A172 (cell line): ENCODE results near the gene OR52B2. TPM values are rescaled to one million over a fixed set of nuclear protein-coding genes. Genes with fewer than 3 reads are reported as not detected.
"Not testable (repeated sequence)": the region's sequence is repeated elsewhere in the genome, so short reads cannot be mapped to it uniquely, and the experiment has no call there.

Source experiments
- DNase-seq: peaks from one replicate; pipeline ENCODE4 v3.0.0-alpha.2; 2015; ENCODE audit warnings: low spot score
- total RNA-seq: library from RNA; depleted of rRNA; stranded (reverse); fragments of >200 nt; shearing (Covaris generic); gene quantifications from 2 replicates; pipeline ENCODE4 v1.2.3, GENCODE V29; 2014; rRNA removed

Gene OR52B2
- total RNA-seq, 1 experiment from 2014 or later: not detected

GRCh38 chr11:6152126-6152525, 18.0 kb downstream of the OR52B2 start:
- DNase-seq: no peak

DNA sequence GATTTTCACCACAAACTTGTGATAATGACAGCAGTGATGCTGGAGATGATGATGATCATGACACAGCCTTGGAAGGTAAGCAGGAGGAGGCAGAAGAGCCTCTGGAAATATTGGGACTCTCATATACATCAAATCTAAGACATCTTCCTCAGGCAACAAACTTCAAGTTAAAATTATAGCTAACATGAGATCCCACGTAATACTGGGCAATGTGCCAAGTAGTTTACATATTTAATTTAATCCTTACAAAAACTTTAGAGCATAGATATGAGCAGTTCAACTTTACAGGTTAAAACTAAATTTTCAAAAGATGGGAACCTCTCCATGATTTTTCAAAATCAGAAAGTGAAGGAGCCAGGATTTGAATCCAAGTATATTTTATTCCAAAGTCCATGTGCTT, 19.0 kb downstream of the OR52B2 start:
- no peak for DNase-seq

DNA sequence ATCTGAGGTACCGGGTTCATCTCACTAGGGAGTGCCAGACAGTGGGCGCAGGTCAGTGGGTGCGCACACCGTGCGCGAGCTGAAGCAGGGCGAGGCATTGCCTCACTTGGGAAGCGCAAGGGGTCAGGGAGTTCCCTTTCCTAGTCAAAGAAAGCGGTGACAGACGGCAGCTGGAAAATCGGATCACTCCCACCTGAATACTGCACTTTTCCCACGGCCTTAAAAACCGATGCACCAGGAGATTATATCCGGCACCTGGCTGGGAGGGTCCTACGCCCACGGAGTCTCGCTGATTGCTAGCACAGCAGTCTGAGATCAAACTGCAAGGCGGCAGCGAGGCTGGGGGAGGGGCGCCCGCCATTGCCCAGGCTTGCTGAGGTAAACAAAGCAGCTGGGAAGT, 26.4 kb downstream of the OR52B2 start:
- not testable (repeated sequence) for DNase-seq

DNA sequence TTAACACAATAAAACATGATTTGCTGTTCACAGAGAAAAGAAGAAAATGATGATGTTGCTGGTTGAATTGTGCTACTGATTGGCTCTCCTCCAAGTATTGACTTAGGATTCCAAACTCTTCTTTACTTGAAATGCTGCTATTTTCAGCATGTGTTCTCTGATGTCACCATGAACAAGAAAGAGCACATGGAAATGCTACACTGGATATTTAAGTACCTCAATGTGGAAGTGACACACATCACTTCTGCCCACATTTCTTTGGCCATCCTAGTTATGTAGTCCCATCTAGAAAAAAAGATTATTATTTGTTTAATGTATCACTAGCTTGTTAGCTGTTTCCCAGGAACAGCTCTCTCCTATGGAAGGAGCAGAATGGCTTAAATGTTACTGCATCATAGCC, 27.2 kb downstream of the OR52B2 start:
- DNase-seq: no peak

DNA sequence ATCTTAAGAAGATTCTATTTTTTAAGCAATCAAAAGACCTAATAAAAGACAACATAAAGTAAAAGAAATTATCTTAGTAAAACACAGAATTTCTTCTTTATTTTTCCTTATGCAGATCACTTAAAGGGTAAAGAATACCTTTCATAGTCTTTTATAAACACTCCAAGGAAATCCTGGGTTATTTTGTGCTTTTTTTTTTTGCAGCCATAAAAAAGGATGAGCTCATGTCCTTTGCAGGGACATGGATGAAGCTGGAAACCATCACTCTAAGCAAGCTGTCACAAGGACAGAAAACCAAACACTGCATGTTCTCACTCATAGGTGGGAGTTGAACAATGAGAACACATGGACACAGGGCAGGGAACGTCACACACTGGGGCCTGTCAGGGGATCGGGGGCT, 34.2 kb downstream of the OR52B2 start:
- not testable (repeated sequence) for DNase-seq

- DNase-seq: no peak
These were observed 37.7 kb downstream of the OR52B2 start for GRCh38 chr11:6132431-6132830.

DNA sequence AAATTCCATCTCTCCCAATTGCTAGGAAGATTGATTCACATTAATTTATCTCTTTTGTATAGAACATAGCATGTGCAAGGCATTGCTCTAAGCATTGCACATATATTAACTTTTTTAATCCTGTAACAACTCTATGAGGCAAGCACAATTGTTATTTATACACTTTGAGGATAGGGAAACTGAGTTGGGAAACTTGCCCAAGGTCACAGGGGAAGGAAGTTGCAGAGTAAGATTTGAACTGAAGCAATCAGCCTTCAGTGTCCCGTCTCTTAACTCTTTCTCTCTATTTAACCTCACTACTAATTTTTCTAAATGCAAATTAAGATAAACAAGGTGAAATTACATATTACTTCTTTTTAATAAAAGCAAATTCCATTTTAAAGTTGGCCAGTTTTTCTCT, 40.5 kb downstream of the OR52B2 start:
- no peak for DNase-seq

DNA sequence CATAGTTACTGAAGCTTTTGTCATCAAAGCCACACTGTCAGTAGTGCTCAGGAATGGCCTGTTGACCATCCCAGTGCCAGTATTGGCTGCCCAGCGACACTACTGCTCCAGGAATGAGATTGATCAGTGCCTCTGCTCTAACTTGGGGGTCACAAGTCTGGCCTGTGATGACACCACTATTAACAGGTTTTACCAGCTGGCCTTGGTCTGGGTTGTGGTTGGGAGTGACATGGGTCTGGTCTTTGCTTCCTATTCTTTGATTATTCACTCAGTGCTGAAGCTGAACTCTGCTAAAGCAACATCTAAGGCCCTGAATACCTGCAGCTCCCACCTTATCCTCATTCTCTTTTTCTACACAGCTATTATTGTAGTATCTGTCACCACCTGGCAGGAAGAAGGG, 41.1 kb downstream of the OR52B2 start:
- DNase-seq: no peak

GRCh38 chr11:6127881-6128280, 42.2 kb downstream of the OR52B2 start:
- DNase-seq: no peak

DNA sequence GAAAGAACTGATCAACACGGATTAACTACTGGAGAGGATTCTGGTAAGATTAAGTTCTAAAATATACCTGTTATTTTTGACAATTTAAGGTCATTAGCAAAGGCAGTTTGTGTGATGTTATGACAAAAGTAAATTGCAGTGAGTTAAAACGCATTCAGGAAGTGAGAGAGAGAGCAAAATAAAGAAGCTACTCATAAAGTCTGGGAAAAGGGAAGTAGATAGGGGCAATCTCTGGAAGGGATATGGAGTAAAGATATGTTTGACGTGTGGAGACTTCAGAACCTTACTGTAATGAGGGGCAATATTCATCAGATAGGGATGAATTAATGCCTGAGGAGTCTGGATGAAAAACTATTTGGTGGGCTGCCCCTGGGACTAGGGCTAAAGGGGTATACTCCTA, 45.9 kb downstream of the OR52B2 start:
- no peak for DNase-seq

Other genes with a start within 250 kb of the OR52B2 start
- gene OR56A3, start 228.1 kb downstream of the OR52B2 start, total RNA-seq: not detected in 2 replicates
- not detected in 2 replicates for gene OR56A5, start 201.8 kb downstream of the OR52B2 start, total RNA-seq
- gene OR52L1, start 183.3 kb downstream of the OR52B2 start, total RNA-seq: not detected in 2 replicates
- not detected in 2 replicates for gene OR56A4, start 163.4 kb downstream of the OR52B2 start, total RNA-seq
- not detected in 2 replicates for gene OR56A1, start 139.6 kb downstream of the OR52B2 start, total RNA-seq
- gene OR56B4, start 62.6 kb downstream of the OR52B2 start, total RNA-seq: not detected in 2 replicates
- gene OR52W1, start 28.9 kb upstream of the OR52B2 start, total RNA-seq: not detected in 2 replicates
- gene C11orf42, start 35.2 kb upstream of the OR52B2 start, total RNA-seq: not detected in 2 replicates
- 9.6 and 13.1 TPM in 2 replicates for gene FHIP1B, start 64.3 kb upstream of the OR52B2 start, total RNA-seq
- gene CNGA4, start 68.8 kb upstream of the OR52B2 start, total RNA-seq: 0.17 TPM in 1 of 2 replicates, not detected in the other
- gene CCKBR, start 89.5 kb upstream of the OR52B2 start, total RNA-seq: not detected in 2 replicates
- gene CAVIN3, start 150.2 kb upstream of the OR52B2 start, total RNA-seq: not detected in 2 replicates
- 140 and 147 TPM in 2 replicates for gene SMPD1, start 220.1 kb upstream of the OR52B2 start, total RNA-seq
- gene APBB1, start 248.8 kb upstream of the OR52B2 start, total RNA-seq: 58.4 and 63.3 TPM in 2 replicates